ENCODE measurements around the gene ZBTB16. TPM values are rescaled to one million over a fixed set of nuclear protein-coding genes. Genes with fewer than 3 reads are reported as not detected.

Gene ZBTB16
- total and polyA plus RNA-seq, 2 of the 4 experiments (the other 2 are of a cell fraction) = not detected

DNA sequence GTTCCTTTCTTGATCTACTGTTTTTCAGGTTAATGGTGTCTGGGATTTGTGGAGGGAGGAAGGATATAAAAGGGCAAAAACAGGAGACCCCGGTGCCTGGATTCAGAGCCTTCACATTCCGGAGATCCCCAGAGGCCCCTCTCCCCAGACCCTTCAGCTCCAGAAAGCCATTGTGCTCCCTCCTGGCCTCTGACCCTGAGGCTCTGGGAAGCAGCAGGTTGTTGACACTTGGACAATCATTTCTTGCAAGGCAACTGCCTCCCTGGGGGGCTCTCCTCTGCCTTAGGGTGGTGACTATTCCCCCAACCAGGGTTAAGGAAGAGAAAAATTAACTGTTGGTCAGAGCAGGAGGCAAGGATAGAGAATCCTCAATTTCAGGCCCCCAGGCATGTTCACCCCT, 149.8 kb downstream of the ZBTB16 start:
- ChIA-PET CTCF (no interaction called here), POLR2A (ENCODE audit: unreplicated experiment) (no interaction called here)
- no peak overlapping the region for H4K8ac ChIP-seq (ENCODE audit: low read depth in 2 of 2, low read length in 2 of 2)
- no peaks in the 10 kb centered on the region for H3K9me1 ChIP-seq (ENCODE audit: insufficient read depth, low read length)
- H4K91ac ChIP-seq (ENCODE audit: insufficient read depth, low read depth, low read length) = no peak overlapping the region
- no peaks in the 10 kb centered on the region for H3K4me1 ChIP-seq (ENCODE audit: control insufficient read depth, insufficient read depth, low read length)
- no peak for DNase-seq
- no peak overlapping the region for H2BK20ac ChIP-seq (ENCODE audit: low read depth, low read length)
- no peak overlapping the region for H2AK5ac ChIP-seq (ENCODE audit: low read depth, low read length)
- no peaks in the 10 kb centered on the region for H3K79me1 ChIP-seq (ENCODE audit: low read depth in 1 of 2, low read length in 2 of 2)
- no peak overlapping the region for H3K56ac ChIP-seq (ENCODE audit: extremely low read depth, insufficient read depth, low read length)
- in situ Hi-C loops (cut with MboI; ENCODE audit: low sequenced_read_pairs) = no loop called here
- no peak overlapping the region for H3K4ac ChIP-seq (ENCODE audit: low read depth, low read length)
- no peak overlapping the region for H2BK15ac ChIP-seq (ENCODE audit: low read depth, low read length)
- H2BK120ac ChIP-seq (ENCODE audit: low read depth, low read length) = no peak overlapping the region
- H3K27ac ChIP-seq (ENCODE audit: insufficient read depth, low read length) = no peak overlapping the region
- dilution Hi-C loops (cut with HindIII; ENCODE audit: low sequenced_read_pairs, unreplicated experiment) = no loop called here
- peaks cover 34% of the 10 kb centered on the region for H3K27me3 ChIP-seq (ENCODE audit: control insufficient read depth, insufficient read depth, low read length)
- no peak overlapping the region for H3K9ac ChIP-seq (ENCODE audit: low read depth, low read length)
- no peak overlapping the region for H3K14ac ChIP-seq (replicated peaks; ENCODE audit: low read depth, low read length)
- H3K4me3 ChIP-seq (ENCODE audit: insufficient read depth, low read depth, low read length) = no peak overlapping the region
- no peaks in the 10 kb centered on the region for H3K9me3 ChIP-seq (ENCODE audit: control insufficient read depth, insufficient read depth, low read length)
- no peak overlapping the region for H3K4me2 ChIP-seq (ENCODE audit: low read depth, low read length)
- no peak for ATAC-seq (ENCODE audit: low read depth)
- H3K23ac ChIP-seq (ENCODE audit: low read depth, low read length) = no peak overlapping the region
- no peaks in the 10 kb centered on the region for H3K36me3 ChIP-seq (ENCODE audit: control insufficient read depth, insufficient read depth, low read length)
- BruUV-seq (replicated peaks) = no TSS peak
- no peak for TF ChIP-seq MXI1 (IDR thresholded peaks at IDR 0.05; ENCODE audit: borderline replicate concordance, low read depth, low read length)
- no peak for TF ChIP-seq RFX5 (IDR thresholded peaks at IDR 0.05; ENCODE audit: low read depth, low read length)
- TF ChIP-seq MAZ (IDR thresholded peaks at IDR 0.05; ENCODE audit: borderline replicate concordance, low read depth, low read length) = no peak
- no peak for TF ChIP-seq CHD1 (IDR thresholded peaks at IDR 0.05; ENCODE audit: low read depth, low read length)
- no peak for TF ChIP-seq NFE2L2 (IDR thresholded peaks at IDR 0.05; ENCODE audit: low read depth, low read length)
- TF ChIP-seq RAD21 (IDR thresholded peaks at IDR 0.05; ENCODE audit: low read length) = no peak
- TF ChIP-seq SMC3 (IDR thresholded peaks at IDR 0.05; ENCODE audit: low read depth, low read length) = no peak
- TF ChIP-seq, protein P1, sequence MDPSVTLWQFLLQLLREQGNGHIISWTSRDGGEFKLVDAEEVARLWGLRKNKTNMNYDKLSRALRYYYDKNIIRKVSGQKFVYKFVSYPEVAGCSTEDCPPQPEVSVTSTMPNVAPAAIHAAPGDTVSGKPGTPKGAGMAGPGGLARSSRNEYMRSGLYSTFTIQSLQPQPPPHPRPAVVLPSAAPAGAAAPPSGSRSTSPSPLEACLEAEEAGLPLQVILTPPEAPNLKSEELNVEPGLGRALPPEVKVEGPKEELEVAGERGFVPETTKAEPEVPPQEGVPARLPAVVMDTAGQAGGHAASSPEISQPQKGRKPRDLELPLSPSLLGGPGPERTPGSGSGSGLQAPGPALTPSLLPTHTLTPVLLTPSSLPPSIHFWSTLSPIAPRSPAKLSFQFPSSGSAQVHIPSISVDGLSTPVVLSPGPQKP (IDR thresholded peaks at IDR 0.05; ENCODE audit: borderline replicate concordance, low read depth, low read length) = no peak
- no peak for TF ChIP-seq FOS (IDR thresholded peaks at IDR 0.05; ENCODE audit: low read depth, low read length)
- no peak for TF ChIP-seq BHLHE40 (IDR thresholded peaks at IDR 0.05; ENCODE audit: low read depth, low read length)
- TF ChIP-seq CEBPB (IDR thresholded peaks at IDR 0.05; ENCODE audit: low read depth, low read length) = no peak
- no peak for TF ChIP-seq MAFK (IDR thresholded peaks at IDR 0.05; ENCODE audit: low read depth, low read length)
- TF ChIP-seq, protein P2, sequence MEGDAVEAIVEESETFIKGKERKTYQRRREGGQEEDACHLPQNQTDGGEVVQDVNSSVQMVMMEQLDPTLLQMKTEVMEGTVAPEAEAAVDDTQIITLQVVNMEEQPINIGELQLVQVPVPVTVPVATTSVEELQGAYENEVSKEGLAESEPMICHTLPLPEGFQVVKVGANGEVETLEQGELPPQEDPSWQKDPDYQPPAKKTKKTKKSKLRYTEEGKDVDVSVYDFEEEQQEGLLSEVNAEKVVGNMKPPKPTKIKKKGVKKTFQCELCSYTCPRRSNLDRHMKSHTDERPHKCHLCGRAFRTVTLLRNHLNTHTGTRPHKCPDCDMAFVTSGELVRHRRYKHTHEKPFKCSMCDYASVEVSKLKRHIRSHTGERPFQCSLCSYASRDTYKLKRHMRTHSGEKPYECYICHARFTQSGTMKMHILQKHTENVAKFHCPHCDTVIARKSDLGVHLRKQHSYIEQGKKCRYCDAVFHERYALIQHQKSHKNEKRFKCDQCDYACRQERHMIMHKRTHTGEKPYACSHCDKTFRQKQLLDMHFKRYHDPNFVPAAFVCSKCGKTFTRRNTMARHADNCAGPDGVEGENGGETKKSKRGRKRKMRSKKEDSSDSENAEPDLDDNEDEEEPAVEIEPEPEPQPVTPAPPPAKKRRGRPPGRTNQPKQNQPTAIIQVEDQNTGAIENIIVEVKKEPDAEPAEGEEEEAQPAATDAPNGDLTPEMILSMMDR (conservative IDR thresholded peaks at IDR 0.05; ENCODE audit: low read depth, low read length) = no peak
- TF ChIP-seq, protein P3, sequence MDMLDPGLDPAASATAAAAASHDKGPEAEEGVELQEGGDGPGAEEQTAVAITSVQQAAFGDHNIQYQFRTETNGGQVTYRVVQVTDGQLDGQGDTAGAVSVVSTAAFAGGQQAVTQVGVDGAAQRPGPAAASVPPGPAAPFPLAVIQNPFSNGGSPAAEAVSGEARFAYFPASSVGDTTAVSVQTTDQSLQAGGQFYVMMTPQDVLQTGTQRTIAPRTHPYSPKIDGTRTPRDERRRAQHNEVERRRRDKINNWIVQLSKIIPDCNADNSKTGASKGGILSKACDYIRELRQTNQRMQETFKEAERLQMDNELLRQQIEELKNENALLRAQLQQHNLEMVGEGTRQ (IDR thresholded peaks at IDR 0.05; ENCODE audit: low read depth, low read length) = no peak
- TF ChIP-seq POLR2A (IDR thresholded peaks at IDR 0.05; ENCODE audit: low read depth, low read length) = no peak
- H4K20me1 ChIP-seq (ENCODE audit: insufficient read depth, low read length) = no peaks in the 10 kb centered on the region
- H2AFZ ChIP-seq (replicated peaks; ENCODE audit: low read length, poor library complexity) = no peak overlapping the region
- WGBS, 2 experiments (ENCODE audit: extremely low coverage in 2 of 2, insufficient read length in 1 of 2) = no CpG with 5 or more reads among the region's 2 CpGs
- H3K18ac ChIP-seq (ENCODE audit: low read depth, low read length) = no peak overlapping the region
- H4K5ac ChIP-seq (ENCODE audit: low read depth, low read length) = no peak overlapping the region
- no peak overlapping the region for H2BK5ac ChIP-seq (ENCODE audit: low read depth, low read length, poor library complexity, severe bottlenecking)
- intact Hi-C loops (cut with micrococcal nuclease) = no loop called here
- no peak overlapping the region for H2AK9ac ChIP-seq (replicated peaks; ENCODE audit: low read depth, low read length, poor library complexity)

All from IMR-90 (cell line).